B cell (primary cell): ENCODE results near the gene BST1. TPM values are rescaled to one million over a fixed set of nuclear protein-coding genes. Genes with fewer than 3 reads are reported as not detected.

Source experiments
- ATAC-seq: fragments of 200-7000 bp; cut with Tn5 transposase; one replicate; pipeline ENCODE4 v1.10.0; 2021; ENCODE audit warnings: low read depth, mild to moderate bottlenecking, moderate number of reproducible peaks, moderate library complexity
- CTCF ChIA-PET: fragments of 350-600 bp; sonication (Branson Sonifier 250); formaldehyde crosslinking; loops from one replicate; lab custom pipeline; 2021; ENCODE audit warnings: antibody characterized with exemption, inconsistent platforms; lab: Charles Lee
- POLR2A ChIA-PET: fragments of 350-600 bp; sonication (Branson Sonifier 250); formaldehyde crosslinking; loops from one replicate; lab custom pipeline; 2021; ENCODE audit warnings: antibody characterized with exemption; lab: Charles Lee
- DNase-seq: peaks from one replicate; pipeline ENCODE4 v3.0.0; 2013
- H2AFZ ChIP-seq: 2 replicates; pipeline ENCODE4 v1.6.1; 2012; ENCODE audit warnings: mild to moderate bottlenecking, low read depth, low read length; ENCODE audit not compliant: insufficient read depth, poor library complexity, severe bottlenecking
- H3K27ac ChIP-seq, 2 donors: 1 replicate in 1 of 2; 2 replicates in 1 of 2; pipeline ENCODE4 v1.5.1; 2012 to 2013; ENCODE audit warnings: low read length in 2 of 2, mild to moderate bottlenecking in 2 of 2, moderate library complexity in 1 of 2
- H3K27me3 ChIP-seq, 4 experiments: fragments of 200-600 bp in 1 of 4; sonication (generic) in 1 of 4; replicated peaks in 1 of 4; 1 replicate in 2 of 4; 2 replicates in 2 of 4; pipeline versions ENCODE4 v1.6.1 to v1.7.0; 2013 to 2016; ENCODE audit warnings: low read length in 3 of 4, mild to moderate bottlenecking in 2 of 4, mixed read lengths in 1 of 4, moderate library complexity in 1 of 4; ENCODE audit not compliant: insufficient read depth in 4 of 4, control insufficient read depth in 3 of 4; ENCODE audit errors: control extremely low read depth in 1 of 4
- H3K36me3 ChIP-seq, 2 experiments: replicated peaks in 1 of 2; 1 replicate in 1 of 2; 2 replicates in 1 of 2; pipeline versions ENCODE4 v1.6.1 to v1.7.1; 2013; ENCODE audit warnings: low read length in 1 of 2; ENCODE audit not compliant: insufficient read depth in 2 of 2, control insufficient read depth in 1 of 2; ENCODE audit errors: control extremely low read depth in 1 of 2, extremely low read depth in 1 of 2
- H3K4me1 ChIP-seq, 2 donors: fragments of 200-600 bp in 1 of 2; sonication (generic) in 1 of 2; 1 replicate in 1 of 2; 2 replicates in 1 of 2; pipeline versions ENCODE4 v1.5.1 to v1.6.1; 2013 to 2017; ENCODE audit warnings: low read length in 2 of 2; ENCODE audit not compliant: control insufficient read depth in 2 of 2, insufficient read depth in 2 of 2
- H3K4me2 ChIP-seq: replicated peaks from 2 replicates; pipeline ENCODE3; 2012; ENCODE audit warnings: mild to moderate bottlenecking, low read depth, low read length; ENCODE audit not compliant: poor library complexity, severe bottlenecking
- H3K4me3 ChIP-seq, 5 experiments: fragments of 200-600 bp in 1 of 5; sonication (generic) in 1 of 5; 1 replicate in 3 of 5; 2 replicates in 2 of 5; pipeline versions ENCODE4 v1.5.1 to v1.7.0; 2011 to 2016; ENCODE audit warnings: low read length in 4 of 5, mild to moderate bottlenecking in 4 of 5, low read depth in 2 of 5, control low read depth in 1 of 5, moderate library complexity in 1 of 5; ENCODE audit not compliant: insufficient read depth in 1 of 5; ENCODE audit errors: control extremely low read depth in 1 of 5, extremely low read depth in 1 of 5
- H3K79me2 ChIP-seq: fragments of 200-600 bp; sonication (generic); one replicate; pipeline ENCODE4 v1.6.0; 2016; ENCODE audit warnings: low read length; ENCODE audit not compliant: control insufficient read depth, insufficient read depth
- H3K9ac ChIP-seq: fragments of 200-600 bp; sonication (generic); 2 replicates; pipeline ENCODE4 v1.6.1; 2017; ENCODE audit warnings: mild to moderate bottlenecking, low read length, moderate library complexity
- H3K9me3 ChIP-seq, 3 donors: one replicate each; pipeline versions ENCODE4 v1.6.1 to v1.7.1; 2013; ENCODE audit warnings: low read length in 2 of 3; ENCODE audit not compliant: control insufficient read depth in 2 of 3, insufficient read depth in 1 of 3; ENCODE audit errors: control extremely low read depth in 1 of 3
- H4K20me1 ChIP-seq: 2 replicates; pipeline ENCODE4 v1.6.0; 2012; ENCODE audit warnings: mild to moderate bottlenecking, low read length; ENCODE audit not compliant: insufficient read depth, control insufficient read depth, poor library complexity, severe bottlenecking
- H3K27ac Mint-ChIP-seq: one replicate; pipeline ENCODE4 v1.8.0; 2021; ENCODE audit warnings: mixed read lengths
- H3K27me3 Mint-ChIP-seq: one replicate; pipeline ENCODE4 v1.8.0; 2021; ENCODE audit warnings: mixed read lengths
- H3K4me1 Mint-ChIP-seq: one replicate; pipeline ENCODE4 v1.8.0; 2021; ENCODE audit warnings: mixed read lengths
- H3K4me3 Mint-ChIP-seq: one replicate; pipeline ENCODE4 v1.8.0; 2021; ENCODE audit warnings: mixed read lengths
- H3K9me3 Mint-ChIP-seq: one replicate; pipeline ENCODE4 v1.8.0; 2022; ENCODE audit warnings: mixed read lengths; ENCODE audit not compliant: insufficient read depth
- EZH2 ChIP-seq: IDR thresholded peaks from 2 replicates; pipeline ENCODE4 v1.6.1; 2012; ENCODE audit warnings: borderline replicate concordance, low read depth, mild to moderate bottlenecking, moderate library complexity, low read length; ENCODE audit not compliant: insufficient read depth, poor library complexity, severe bottlenecking
- WGBS: methylation state at CpG from one replicate; pipeline ENCODE4 v1.1.5; 2013; ENCODE audit warnings: missing lambda C conversion rate; ENCODE audit not compliant: insufficient coverage; 5-methylcytosine and 5-hydroxymethylcytosine counted together
- intact Hi-C: fragments of 100-400 bp; cut with micrococcal nuclease; formaldehyde crosslinking; loops from one replicate; pipeline ENCODE4 v1.10.0; 2022
- polyA plus RNA-seq: library from polyadenylated mRNA; depleted of rRNA; stranded (reverse); fragments of >200 nt; gene quantifications from 2 replicates; pipeline ENCODE4 v1.2.3, GENCODE V29; 2012
- total RNA-seq, 2 donors: library from RNA; stranded (reverse); fragments of 120-200 nt in 1 of 2; gene quantifications; 1 replicate in 1 of 2; 2 replicates in 1 of 2; pipeline versions ENCODE4 v1.2.3 to v1.2.4, GENCODE V29; 2013 to 2022
- TF ChIP-seq, protein P1 (sequence below): fragments of 200-600 bp; IDR thresholded peaks from one replicate; pipeline ENCODE4 v1.8.0; 2022; ENCODE audit warnings: antibody characterized with exemption, mild to moderate bottlenecking

Gene BST1
- total and polyA plus RNA-seq, 2 donors (not counting 1 experiment from before 2014, with no cell fraction given): 0.32 to 1.00 TPM

DNA sequence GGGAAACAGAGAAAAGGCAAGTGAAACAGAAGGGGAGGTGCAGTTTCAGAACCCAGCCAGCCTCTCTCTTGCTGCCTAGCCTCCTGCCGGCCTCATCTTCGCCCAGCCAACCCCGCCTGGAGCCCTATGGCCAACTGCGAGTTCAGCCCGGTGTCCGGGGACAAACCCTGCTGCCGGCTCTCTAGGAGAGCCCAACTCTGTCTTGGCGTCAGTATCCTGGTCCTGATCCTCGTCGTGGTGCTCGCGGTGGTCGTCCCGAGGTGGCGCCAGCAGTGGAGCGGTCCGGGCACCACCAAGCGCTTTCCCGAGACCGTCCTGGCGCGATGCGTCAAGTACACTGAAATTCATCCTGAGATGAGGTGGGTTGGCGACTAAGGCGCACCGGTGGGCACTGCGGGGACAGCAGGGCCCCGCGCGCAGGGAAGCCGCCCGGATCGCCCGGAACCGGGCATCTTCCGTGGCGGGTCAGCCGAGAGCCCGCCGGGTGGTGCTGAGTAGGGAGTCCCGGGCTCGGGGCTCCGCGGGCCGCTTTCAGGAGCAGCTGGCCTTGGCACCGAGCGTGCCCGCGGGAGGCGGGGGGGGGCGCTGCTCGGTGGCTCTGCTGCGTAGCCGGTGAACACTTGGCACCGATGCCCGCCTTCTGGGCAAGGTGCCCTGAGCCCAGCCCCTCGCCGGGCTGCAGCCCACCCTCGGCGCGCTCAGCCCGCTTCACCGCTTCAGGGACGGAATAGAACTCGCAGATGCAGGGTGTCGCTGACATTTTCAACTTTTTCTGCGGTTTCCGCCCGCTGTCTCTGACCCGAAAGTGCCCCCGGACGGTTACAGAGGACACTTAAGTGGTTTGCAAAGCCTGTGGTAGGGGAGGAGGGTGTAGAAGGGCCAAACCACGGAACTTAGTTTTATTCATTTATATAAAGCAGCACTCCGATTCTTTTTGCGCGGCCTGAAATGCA lies 75.7 kb downstream of the BST1 start, which contains the start of gene CD38:
CD38 (plus strand) TSS at position 40 of the 953 bp plus-strand sequence; CDS start at position 127, 87 bp downstream.
- intact Hi-C loops: loop anchor here (10.0 kb wide), 1 partner anchor 124 kb away; the partner anchor contains the start of gene FBXL5
- Mint-ChIP-seq H3K4me3 (peak within 1 kb of the TSS; percentile 88), H3K27ac (peak within 1 kb of the TSS; percentile 28), H3K27me3 (peaks cover 5% of the 10 kb centered on the region), H3K9me3 (no peaks in the 10 kb centered on the region), H3K4me1 (peaks cover 56% of the 10 kb centered on the region)
- H3K79me2 ChIP-seq: peaks cover 29% of the 10 kb centered on the region
- POLR2A ChIA-PET: no interaction called here
- peaks cover 51 to 53% of the 10 kb centered on the region in 2 donors for H3K4me1 ChIP-seq
- peak within 1 kb of the TSS; percentile 13 to 44 for H3K27ac ChIP-seq
- H4K20me1 ChIP-seq: no peaks in the 10 kb centered on the region
- H2AFZ ChIP-seq: peak within 1 kb of the TSS; percentile 79
- DNase-seq: peak; percentile 67
- no peaks in the 10 kb centered on the region for H3K9me3 ChIP-seq
- H3K4me2 ChIP-seq: peak within 1 kb of the TSS; percentile 82
- H3K36me3 ChIP-seq: no peaks in the 10 kb centered on the region
- H3K27me3 ChIP-seq: no peaks in the 10 kb centered on the region
- TF ChIP-seq EZH2: no peak
- TF ChIP-seq, protein P1, sequence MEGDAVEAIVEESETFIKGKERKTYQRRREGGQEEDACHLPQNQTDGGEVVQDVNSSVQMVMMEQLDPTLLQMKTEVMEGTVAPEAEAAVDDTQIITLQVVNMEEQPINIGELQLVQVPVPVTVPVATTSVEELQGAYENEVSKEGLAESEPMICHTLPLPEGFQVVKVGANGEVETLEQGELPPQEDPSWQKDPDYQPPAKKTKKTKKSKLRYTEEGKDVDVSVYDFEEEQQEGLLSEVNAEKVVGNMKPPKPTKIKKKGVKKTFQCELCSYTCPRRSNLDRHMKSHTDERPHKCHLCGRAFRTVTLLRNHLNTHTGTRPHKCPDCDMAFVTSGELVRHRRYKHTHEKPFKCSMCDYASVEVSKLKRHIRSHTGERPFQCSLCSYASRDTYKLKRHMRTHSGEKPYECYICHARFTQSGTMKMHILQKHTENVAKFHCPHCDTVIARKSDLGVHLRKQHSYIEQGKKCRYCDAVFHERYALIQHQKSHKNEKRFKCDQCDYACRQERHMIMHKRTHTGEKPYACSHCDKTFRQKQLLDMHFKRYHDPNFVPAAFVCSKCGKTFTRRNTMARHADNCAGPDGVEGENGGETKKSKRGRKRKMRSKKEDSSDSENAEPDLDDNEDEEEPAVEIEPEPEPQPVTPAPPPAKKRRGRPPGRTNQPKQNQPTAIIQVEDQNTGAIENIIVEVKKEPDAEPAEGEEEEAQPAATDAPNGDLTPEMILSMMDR: no peak
- H3K9ac ChIP-seq: peak within 1 kb of the TSS; percentile 73
- WGBS: under 1% methylated on average over 68 of the region's 76 CpGs
- CTCF ChIA-PET: interaction anchor here (0.8 kb wide), 1 partner anchor 27 kb away, joined by 4 read pairs; no protein-coding TSS in a partner anchor
- peak within 1 kb of the TSS; percentile 55 to 76 (median 73) for H3K4me3 ChIP-seq
- peak; percentile 68 for ATAC-seq
